Measurements from ENCODE around the gene SMURF1.

- TF ChIP-seq CTCF (IDR thresholded peaks at IDR 0.05) (no peak), POLR2A (IDR thresholded peaks at IDR 0.05) (no peak), EP300 (IDR thresholded peaks at IDR 0.05) (no peak)
Measured at GRCh38 chr7:99133766-99134564, 9.9 kb downstream of the SMURF1 start.
